Stimulated activated naive CD8-positive, alpha-beta T cell treated with anti-CD3 and anti-CD28 coated beads, Interleukin-15, Interleukin-2, amounts not matched to agents 100 ng/mL and 50 ng/mL, for 24 hours (primary cell): ENCODE results near the gene IRF2BP2.

ENCODE experiments used
- H3K27ac Mint-ChIP-seq: one replicate; pipeline ENCODE4 v1.8.0; 2021; ENCODE audit warnings: mild to moderate bottlenecking, mixed read lengths
- H3K27me3 Mint-ChIP-seq: one replicate; pipeline ENCODE4 v1.8.0; 2021; ENCODE audit warnings: mixed read lengths
- H3K36me3 Mint-ChIP-seq: one replicate; pipeline ENCODE4 v1.8.0; 2021; ENCODE audit warnings: low read depth, mixed read lengths
- H3K4me1 Mint-ChIP-seq: one replicate; pipeline ENCODE4 v1.8.0; 2021; ENCODE audit warnings: low read depth, mixed read lengths
- H3K4me3 Mint-ChIP-seq: one replicate; pipeline ENCODE4 v1.8.0; 2021; ENCODE audit warnings: mild to moderate bottlenecking, mixed read lengths
- H3K9me3 Mint-ChIP-seq: one replicate; pipeline ENCODE4 v1.8.0; 2021; ENCODE audit warnings: mixed read lengths

Gene IRF2BP2

GRCh38 chr1:234556245-234556943 is 53.6 kb downstream of the IRF2BP2 start:
- Mint-ChIP-seq H3K36me3 (no peaks in the 10 kb centered on the region), H3K27me3 (no peaks in the 10 kb centered on the region), H3K27ac (no peak overlapping the region), H3K9me3 (no peaks in the 10 kb centered on the region), H3K4me1 (no peaks in the 10 kb centered on the region), H3K4me3 (no peak overlapping the region)

GRCh38 chr1:234555390-234556024 is 54.5 kb downstream of the IRF2BP2 start:
- Mint-ChIP-seq H3K9me3 (no peaks in the 10 kb centered on the region), H3K4me1 (no peaks in the 10 kb centered on the region), H3K27me3 (no peaks in the 10 kb centered on the region), H3K36me3 (no peaks in the 10 kb centered on the region), H3K27ac (no peak overlapping the region), H3K4me3 (no peak overlapping the region)

- H3K27me3 Mint-ChIP-seq = no peaks in the 10 kb centered on the region
- no peaks in the 10 kb centered on the region for H3K36me3 Mint-ChIP-seq
- no peaks in the 10 kb centered on the region for H3K4me1 Mint-ChIP-seq
- H3K4me3 Mint-ChIP-seq = no peak overlapping the region
- H3K9me3 Mint-ChIP-seq = no peaks in the 10 kb centered on the region
- H3K27ac Mint-ChIP-seq = no peak overlapping the region
These were observed 55.2 kb downstream of the IRF2BP2 start for GRCh38 chr1:234554698-234555311.
